GM19193 (cell line): ENCODE measurements around the gene ZNF583.

Experiments
- POLR2A ChIP-seq: IDR thresholded peaks from 4 replicates; pipeline ENCODE4 v1.6.1; 2011; ENCODE audit not compliant: insufficient read depth, insufficient read length; ENCODE audit errors: extremely low read depth

ZNF583 gene

GRCh38 chr19:56405062-56405461 is 930 bp downstream of the ZNF583 start:
- no peak for TF ChIP-seq POLR2A

GRCh38 chr19:56423276-56423984 is 19.3 kb downstream of the ZNF583 start:
- no peak for TF ChIP-seq POLR2A

GRCh38 chr19:56423985-56424353 is 19.8 kb downstream of the ZNF583 start:
- no peak for TF ChIP-seq POLR2A

- TF ChIP-seq POLR2A = no peak
Measured at GRCh38 chr19:56441206-56441792, 37.2 kb downstream of the ZNF583 start.

GRCh38 chr19:56474308-56474707 is 70.2 kb downstream of the ZNF583 start:
- no peak for TF ChIP-seq POLR2A

GRCh38 chr19:56476093-56476492 is 72.0 kb downstream of the ZNF583 start:
- no peak for TF ChIP-seq POLR2A
